HG03064 (cell line): ENCODE data around the gene HAUS8.

ENCODE experiments used
- ATAC-seq: cut with Tn5 transposase; IDR thresholded peaks from one replicate; pipeline ENCODE4 v1.9.1; 2021; ENCODE audit warnings: low read depth; ENCODE audit not compliant: unreplicated experiment

HAUS8 gene

DNA sequence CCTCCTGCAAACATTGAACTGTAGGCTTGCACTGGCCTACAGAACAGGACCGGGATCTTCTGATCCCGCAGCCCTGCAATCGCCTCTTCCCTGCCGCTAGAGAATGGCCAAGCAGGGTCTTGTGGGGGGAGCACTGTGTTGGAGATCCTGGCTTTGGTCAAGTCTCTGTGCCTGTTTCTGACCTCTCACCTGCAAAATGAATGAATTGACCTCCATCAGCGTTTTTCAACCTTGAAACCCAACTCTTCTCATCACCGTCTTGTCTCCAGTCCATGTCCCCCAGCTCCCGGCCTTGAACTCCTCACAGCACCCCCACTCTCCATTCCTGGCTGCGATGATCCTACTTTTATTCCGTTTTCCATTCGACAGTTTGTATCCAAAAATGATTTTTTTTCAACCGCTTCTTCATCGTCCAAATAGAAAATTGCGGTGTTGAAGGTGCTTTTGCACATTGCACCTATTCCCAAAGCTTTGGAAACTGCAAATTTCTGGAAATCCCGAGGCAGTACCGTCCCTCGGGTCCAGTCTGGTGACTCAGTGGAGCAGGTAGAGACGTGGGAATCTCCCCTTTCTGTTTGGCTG is 2.3 kb upstream of the HAUS8 start:
- no peak for ATAC-seq

GRCh38 chr19:17076543-17076991 is 1.3 kb upstream of the HAUS8 start:
- ATAC-seq = no peak

DNA sequence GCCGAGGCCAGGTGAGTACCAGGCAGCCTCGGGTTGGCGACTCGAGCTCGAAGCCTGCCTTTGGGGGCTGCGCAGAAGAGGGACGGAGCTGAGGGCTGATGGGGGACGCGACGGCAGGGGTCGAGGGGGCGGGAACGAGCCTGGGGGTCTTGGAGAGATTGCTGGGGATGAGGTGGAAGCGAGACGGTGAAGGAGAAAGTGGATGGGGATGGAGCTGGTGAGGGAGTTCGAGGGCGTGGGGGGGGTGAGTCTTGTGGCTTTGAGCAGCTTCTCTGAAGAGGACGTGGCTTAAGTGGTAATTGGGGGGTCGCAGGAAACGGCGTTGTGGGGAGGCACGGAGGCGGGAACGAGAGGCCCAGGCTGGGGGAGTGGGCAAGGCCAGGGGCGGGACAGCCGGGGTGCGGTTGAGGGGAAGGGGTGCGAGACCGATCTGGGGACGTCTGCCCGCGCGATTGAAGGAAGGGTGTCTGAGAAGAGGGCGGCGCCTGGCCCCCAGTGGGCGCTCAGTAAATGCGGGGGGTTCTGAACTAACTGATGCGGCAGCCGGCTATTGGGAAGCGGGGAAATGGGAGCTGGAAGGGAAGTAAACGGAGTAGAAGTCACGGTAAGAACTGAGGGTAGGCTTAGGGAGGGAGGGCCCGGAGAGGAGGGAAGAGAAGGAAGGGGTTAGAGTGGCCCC is 751 bp upstream of the HAUS8 start:
- ATAC-seq = no peak

GRCh38 chr19:17074634-17075034 is 618 bp downstream of the HAUS8 start:
- no peak for ATAC-seq

GRCh38 chr19:17073869-17074633 is 1.2 kb downstream of the HAUS8 start:
- no peak for ATAC-seq

GRCh38 chr19:17070912-17071311 is 4.3 kb downstream of the HAUS8 start:
- ATAC-seq = no peak

GRCh38 chr19:17070421-17070820 is 4.8 kb downstream of the HAUS8 start:
- no peak for ATAC-seq

DNA sequence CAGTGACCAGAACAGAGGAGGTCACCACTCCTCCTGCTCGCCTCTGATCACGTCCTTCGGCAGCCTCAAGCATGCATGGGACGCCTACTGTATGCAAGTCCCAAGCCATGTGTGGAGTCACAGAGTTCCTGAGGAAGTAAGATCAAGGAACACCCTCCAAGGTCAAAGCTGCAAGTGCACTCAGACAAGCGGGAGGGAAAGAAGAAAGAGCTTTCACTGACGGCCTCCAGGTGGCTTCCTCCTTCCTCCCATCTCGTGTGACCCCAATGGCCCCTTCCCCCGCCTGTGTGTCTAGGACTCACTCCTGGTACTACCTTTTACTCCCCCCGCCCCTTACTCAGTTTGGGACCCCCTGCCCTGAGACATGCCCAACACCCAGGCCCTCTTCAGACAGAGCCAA is 6.1 kb downstream of the HAUS8 start:
- no peak for ATAC-seq

DNA sequence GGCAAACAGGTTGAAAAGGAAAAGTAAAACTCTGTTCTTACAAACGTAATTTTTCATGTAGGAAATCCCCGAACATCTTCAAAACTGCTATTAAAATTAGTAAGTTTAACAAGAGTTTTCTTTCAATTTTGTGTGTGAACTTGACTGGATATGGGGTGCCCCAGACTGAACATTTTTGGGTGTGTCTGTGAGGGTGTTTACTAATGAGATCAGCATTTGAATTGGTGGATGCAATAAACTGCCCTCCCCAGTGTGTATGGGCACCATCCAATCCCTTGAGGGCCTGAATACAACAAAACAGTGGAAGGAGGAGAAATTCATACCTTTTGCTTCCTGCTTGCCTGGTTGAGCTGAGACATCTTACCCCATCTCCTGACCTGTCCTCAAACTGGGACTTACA is 11.8 kb downstream of the HAUS8 start:
- no peak for ATAC-seq

GRCh38 chr19:17061691-17062090 is 13.6 kb downstream of the HAUS8 start:
- no peak for ATAC-seq

DNA sequence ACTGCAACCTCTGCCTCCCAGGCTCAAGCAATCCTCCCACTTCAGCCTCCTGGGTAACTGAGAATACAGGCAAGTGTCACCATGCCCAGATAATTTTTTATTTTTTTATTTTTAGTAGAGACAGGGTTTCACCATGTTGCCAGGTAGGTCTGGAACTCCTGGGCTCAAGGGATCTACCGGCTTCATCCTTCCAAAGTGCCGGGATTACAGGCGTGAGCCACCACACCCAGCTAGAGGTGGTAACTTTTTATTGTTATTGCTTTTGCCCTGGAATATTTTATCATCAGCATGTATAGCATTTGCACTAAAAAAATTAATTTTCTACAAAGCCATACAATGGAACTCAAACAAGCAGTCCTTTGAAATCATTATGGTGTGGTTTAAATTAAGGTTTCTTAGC is 14.0 kb downstream of the HAUS8 start:
- ATAC-seq = no peak

GRCh38 chr19:17060802-17061201 is 14.4 kb downstream of the HAUS8 start:
- no peak for ATAC-seq

GRCh38 chr19:17058236-17058635 is 17.0 kb downstream of the HAUS8 start:
- no peak for ATAC-seq

- no peak for ATAC-seq
Measured at GRCh38 chr19:17055636-17056035, 19.6 kb downstream of the HAUS8 start.

DNA sequence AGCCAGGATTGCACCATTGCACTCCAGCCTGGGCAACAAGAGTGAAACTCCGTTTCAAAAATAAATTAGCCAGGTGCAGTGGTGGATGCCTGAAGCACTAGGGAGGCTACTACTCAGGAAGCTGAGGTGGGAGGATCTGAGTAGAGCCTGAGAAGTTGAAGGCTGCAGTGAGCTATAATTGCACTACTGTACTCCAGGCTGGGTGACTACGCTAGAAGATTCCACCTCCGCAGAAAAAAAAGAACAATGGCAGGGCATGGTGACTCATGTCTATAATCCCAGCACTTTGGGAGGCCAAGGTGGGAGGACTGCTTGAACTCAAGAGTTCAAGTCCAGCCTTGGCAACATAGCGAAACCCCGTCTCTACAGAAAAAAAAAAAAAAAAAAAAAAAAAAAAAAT is 20.5 kb downstream of the HAUS8 start:
- no peak for ATAC-seq

DNA sequence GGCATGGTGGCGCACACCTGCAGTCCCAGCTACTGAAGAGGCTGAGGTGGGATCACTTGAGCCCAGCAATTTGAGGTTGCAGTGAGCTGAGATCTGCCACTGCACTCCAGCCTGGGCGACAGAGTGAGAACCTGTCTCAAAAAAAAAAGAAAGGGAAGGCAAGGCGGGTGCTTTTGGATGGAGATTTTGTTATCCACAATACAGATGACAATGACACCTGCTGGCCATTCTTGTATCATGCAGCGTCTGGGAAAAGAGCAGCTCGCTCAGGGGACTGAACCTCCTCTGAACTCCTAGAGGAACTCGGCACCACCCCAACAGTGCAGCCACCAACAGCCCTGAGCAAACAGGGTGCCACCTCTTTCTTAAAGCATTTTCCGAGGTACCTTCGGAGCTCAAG is 22.8 kb downstream of the HAUS8 start:
- ATAC-seq = no peak

DNA sequence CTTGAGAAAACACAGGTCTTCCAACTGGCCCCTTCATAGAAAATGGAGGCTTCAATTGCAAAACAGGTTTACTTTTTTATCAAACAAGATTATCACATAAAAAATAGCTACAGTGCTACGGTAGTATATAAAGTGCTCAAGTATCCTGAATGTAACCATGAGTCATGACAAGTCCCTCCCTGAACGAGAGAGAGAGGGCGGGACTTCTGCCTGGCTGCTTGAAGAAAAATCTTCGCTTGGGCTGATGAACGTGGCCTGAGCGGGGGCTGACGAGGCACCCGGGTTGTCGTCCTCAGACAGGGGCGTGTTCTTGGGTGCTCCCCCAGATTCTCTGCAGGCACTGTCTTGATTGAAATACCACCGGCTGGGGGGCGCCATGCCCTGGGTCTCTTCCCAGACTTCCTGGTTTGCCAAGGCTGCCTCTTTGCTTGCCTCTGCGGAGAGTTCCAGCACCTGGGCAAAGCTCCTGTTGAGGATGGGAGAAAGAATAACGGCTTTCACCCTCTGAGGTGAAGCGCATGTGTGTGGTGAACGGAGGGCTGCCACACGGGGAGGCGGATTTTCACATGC is 25.5 kb downstream of the HAUS8 start:
- no peak for ATAC-seq

DNA sequence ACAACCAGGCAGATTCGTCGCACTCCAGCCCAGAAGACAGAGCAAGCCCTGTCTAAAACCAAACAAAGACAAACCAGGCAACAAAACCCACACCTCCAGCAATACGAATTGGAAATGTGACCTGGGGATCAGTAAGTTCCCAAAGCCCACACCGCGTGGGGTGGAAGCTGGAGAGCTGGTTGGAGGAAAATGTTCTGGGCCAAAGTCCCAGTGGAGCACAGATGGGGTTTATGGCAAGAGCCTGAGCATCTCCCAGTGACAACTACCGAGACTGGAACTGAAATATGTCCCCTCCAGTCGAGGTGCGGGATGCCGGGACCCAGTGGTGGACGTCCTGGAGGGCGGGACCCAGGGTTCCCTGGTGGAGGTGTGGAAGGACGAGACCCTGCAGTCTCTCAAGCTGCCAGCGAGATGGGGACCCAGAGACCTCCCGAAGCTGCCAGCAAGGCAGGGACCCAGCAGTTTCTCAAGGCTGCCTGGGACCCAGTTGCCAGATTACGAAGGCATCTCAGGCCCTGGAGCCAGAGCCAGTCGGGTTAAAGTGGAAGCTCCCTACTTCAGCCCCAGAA is 26.3 kb downstream of the HAUS8 start:
- ATAC-seq = no peak

- ATAC-seq = no peak
Measured at GRCh38 chr19:17045907-17046502, 29.2 kb downstream of the HAUS8 start.

DNA sequence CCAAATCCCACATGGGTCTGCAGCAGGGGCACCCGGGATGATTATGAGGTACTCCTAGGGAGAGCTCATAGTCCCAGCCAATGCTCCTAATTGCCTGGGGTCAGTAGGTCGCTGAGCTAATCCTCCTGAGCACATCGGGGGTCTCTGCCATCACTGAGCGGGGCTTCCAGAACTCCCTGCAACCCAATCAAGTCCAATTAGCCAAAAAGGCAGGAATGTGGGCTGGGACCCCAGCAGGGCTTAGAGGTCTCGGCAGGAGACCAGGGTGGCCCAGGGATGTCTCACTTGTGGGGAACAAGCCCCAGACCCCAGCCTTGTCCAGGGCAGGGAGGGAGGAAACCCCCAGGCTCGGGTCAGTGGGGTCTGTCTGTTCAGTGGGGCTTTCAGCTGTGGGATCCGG is 31.5 kb downstream of the HAUS8 start:
- no peak for ATAC-seq

GRCh38 chr19:17041976-17042375 is 33.3 kb downstream of the HAUS8 start:
- ATAC-seq = no peak
